T47D (cell line): ENCODE data around the gene FHOD3.

Experiments used
- DNase-seq, 2 experiments: peaks; one replicate each; pipeline versions ENCODE4 v3.0.0 to v3.0.0-alpha.2; 2011 to 2012; ENCODE audit warnings: low read depth in 1 of 2, low spot score in 1 of 2
- JUND ChIP-seq: IDR thresholded peaks from 2 replicates; pipeline ENCODE4 v1.6.1; 2012; ENCODE audit warnings: low read depth
- in situ Hi-C: cut with HindIII; loops from 2 replicates; pipeline ENCODE4 v1.10.0; 2016; ENCODE audit warnings: low sequenced_read_pairs, low pct_unique_long_range_greater_than_20kb

The FHOD3 gene

GRCh38 chr18:36665952-36666351, 368.4 kb downstream of the FHOD3 start:
- DNase-seq, result no peak
- in situ Hi-C loops, result no loop called here
- no peak for TF ChIP-seq JUND

GRCh38 chr18:36667811-36668210, 370.3 kb downstream of the FHOD3 start:
- TF ChIP-seq JUND, result no peak
- no peak for DNase-seq
- in situ Hi-C loops, result no loop called here

GRCh38 chr18:36668349-36668748, 370.8 kb downstream of the FHOD3 start:
- no peak for TF ChIP-seq JUND
- no peak for DNase-seq
- in situ Hi-C loops, result no loop called here

- in situ Hi-C loops, result no loop called here
- no peak for TF ChIP-seq JUND
- DNase-seq, result no peak
Measured at GRCh38 chr18:36672437-36673344, 375.2 kb downstream of the FHOD3 start.

GRCh38 chr18:36673452-36673851, 375.9 kb downstream of the FHOD3 start:
- in situ Hi-C loops, result no loop called here
- no peak for TF ChIP-seq JUND
- DNase-seq, result no peak

- no peak for DNase-seq
- no peak for TF ChIP-seq JUND
- in situ Hi-C loops, result no loop called here
Measured at GRCh38 chr18:36675076-36675475, 377.6 kb downstream of the FHOD3 start.

- DNase-seq, result no peak
- TF ChIP-seq JUND, result no peak
- in situ Hi-C loops, result no loop called here
Measured at GRCh38 chr18:36675542-36675941, 378.0 kb downstream of the FHOD3 start.

GRCh38 chr18:36676629-36677028, 379.1 kb downstream of the FHOD3 start:
- in situ Hi-C loops, result no loop called here
- TF ChIP-seq JUND, result no peak

GRCh38 chr18:36680042-36680441, 382.5 kb downstream of the FHOD3 start:
- in situ Hi-C loops, result no loop called here
- DNase-seq, result no peak
- TF ChIP-seq JUND, result no peak

More at GRCh38 chr18:36676629-36677028, 379.1 kb downstream of the FHOD3 start:
- no peak for DNase-seq

GRCh38 chr18:36685580-36685979, 388.1 kb downstream of the FHOD3 start:
- no peak for TF ChIP-seq JUND
- in situ Hi-C loops, result no loop called here

GRCh38 chr18:36688020-36688965, 390.8 kb downstream of the FHOD3 start:
- in situ Hi-C loops, result no loop called here
- DNase-seq, result peak; percentile 26 to 83
- TF ChIP-seq JUND, result no peak

More at GRCh38 chr18:36685580-36685979, 388.1 kb downstream of the FHOD3 start:
- DNase-seq, result no peak

- no peak for DNase-seq
- in situ Hi-C loops, result no loop called here
- TF ChIP-seq JUND, result no peak
Measured at GRCh38 chr18:36692371-36692770, 394.9 kb downstream of the FHOD3 start.

- in situ Hi-C loops, result no loop called here
- no peak for DNase-seq
- no peak for TF ChIP-seq JUND
Measured at GRCh38 chr18:36692921-36693332, 395.4 kb downstream of the FHOD3 start.
